Large intestine (tissue), 3 donors: ENCODE measurements around the gene MRLN. TPM values are rescaled to one million over a fixed set of nuclear protein-coding genes. Genes with fewer than 3 reads are reported as not detected.

ENCODE experiments used
- DNase-seq, 2 donors: peaks; one replicate each; pipeline versions ENCODE4 v3.0.0 to v3.0.0-alpha.2; 2013
- H3K27ac ChIP-seq: one replicate; pipeline ENCODE4 v1.5.1; 2013; ENCODE audit warnings: low read length
- H3K27me3 ChIP-seq: 2 replicates; pipeline ENCODE4 v1.6.1; 2013; ENCODE audit warnings: low read length; ENCODE audit not compliant: control insufficient read depth, insufficient read depth
- H3K36me3 ChIP-seq: 2 replicates; pipeline ENCODE4 v1.6.1; 2013; ENCODE audit warnings: low read length; ENCODE audit not compliant: control insufficient read depth, insufficient read depth
- H3K4me1 ChIP-seq: one replicate; pipeline ENCODE4 v1.6.1; 2013; ENCODE audit warnings: low read length; ENCODE audit not compliant: control insufficient read depth, insufficient read depth
- H3K4me3 ChIP-seq: one replicate; pipeline ENCODE4 v1.5.1; 2013; ENCODE audit warnings: low read length
- H3K9me3 ChIP-seq: one replicate; pipeline ENCODE4 v1.6.1; 2013; ENCODE audit warnings: mild to moderate bottlenecking, low read depth, low read length, moderate library complexity; ENCODE audit not compliant: control insufficient read depth
- WGBS: methylation state at CpG from one replicate; pipeline ENCODE4 v1.1.5; 2013; ENCODE audit warnings: low lambda C conversion rate; ENCODE audit not compliant: insufficient coverage; 5-methylcytosine and 5-hydroxymethylcytosine counted together
- polyA plus RNA-seq: library from polyadenylated mRNA; unstranded; fragments of 120-200 nt; gene quantifications from one replicate; pipeline ENCODE4 v1.2.1, GENCODE V29; 2013

The MRLN gene
- polyA plus RNA-seq, 1 donor: 0.33 TPM

DNA sequence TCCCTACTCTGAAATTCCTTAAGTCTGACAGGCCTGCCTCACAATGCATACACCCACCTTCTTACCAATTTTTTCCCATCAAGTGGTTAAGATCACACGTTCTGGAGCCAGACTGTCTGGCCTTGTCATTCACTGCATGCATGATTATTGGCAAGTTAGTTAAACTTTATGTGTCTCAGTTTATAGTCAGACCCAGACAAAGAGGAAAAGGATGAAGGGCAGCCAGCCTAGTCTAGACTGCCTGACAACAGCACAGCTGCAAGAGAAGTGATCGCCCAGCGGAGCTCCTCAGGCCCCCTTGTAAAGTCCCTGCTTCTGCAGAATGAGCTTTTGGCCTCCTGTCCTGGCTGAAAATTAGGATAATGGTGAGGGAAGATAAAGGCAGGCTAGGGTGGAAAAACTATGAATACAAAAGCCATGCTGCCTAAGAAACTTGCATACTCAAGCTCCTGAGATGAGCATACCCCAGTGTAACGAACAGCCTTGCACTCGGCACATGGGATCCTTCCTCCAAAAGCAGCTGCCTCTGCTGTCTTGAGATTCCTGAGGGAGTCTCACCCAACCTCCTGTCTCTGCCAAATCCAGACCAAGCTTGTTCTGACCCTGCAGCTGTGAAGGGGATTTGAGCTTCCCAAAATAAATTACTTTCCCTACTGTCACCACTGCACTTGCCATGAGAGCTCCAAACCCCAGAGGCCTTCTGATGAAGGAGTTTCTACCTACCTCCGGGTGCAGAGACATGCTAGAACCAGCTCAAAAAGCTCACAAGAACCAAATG, 26.7 kb upstream of the MRLN start:
- H3K4me3 ChIP-seq: no peak overlapping the region
- H3K36me3 ChIP-seq: no peaks in the 10 kb centered on the region
- no peaks in the 10 kb centered on the region for H3K4me1 ChIP-seq
- DNase-seq: no peak
- WGBS: no CpG with 5 or more reads among the region's 6 CpGs
- no peak overlapping the region for H3K27ac ChIP-seq
- peaks cover 7% of the 10 kb centered on the region for H3K9me3 ChIP-seq
- no peaks in the 10 kb centered on the region for H3K27me3 ChIP-seq

- WGBS: no CpG with 5 or more reads among the region's 6 CpGs
- no peak for DNase-seq
- Histone ChIP-seq H3K36me3 (no peaks in the 10 kb centered on the region), H3K9me3 (peaks cover 9% of the 10 kb centered on the region), H3K4me3 (no peak overlapping the region), H3K4me1 (no peaks in the 10 kb centered on the region), H3K27ac (no peak overlapping the region), H3K27me3 (no peaks in the 10 kb centered on the region)
Measured at GRCh38 chr10:59774451-59774850, 21.2 kb upstream of the MRLN start.

DNA sequence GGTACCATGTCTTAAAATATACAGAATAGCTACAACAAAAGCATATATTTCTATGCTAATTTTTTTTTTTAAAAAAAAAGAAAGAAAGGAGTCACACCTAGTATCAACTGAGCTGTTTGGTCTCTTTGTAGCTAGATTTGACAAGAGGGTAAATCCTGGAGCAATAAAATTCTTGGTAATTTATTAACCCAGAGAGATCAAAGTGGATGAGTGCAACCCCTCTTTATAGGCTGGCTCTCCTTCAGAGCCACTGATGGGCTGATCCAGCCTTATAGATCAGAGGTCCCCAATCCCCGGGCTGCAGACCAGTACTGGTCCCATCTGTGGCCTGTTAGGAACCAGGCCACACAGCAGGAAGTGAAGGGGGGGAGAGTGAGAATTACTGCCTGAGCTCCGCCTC, 19.8 kb upstream of the MRLN start:
- Histone ChIP-seq H3K27me3 (no peaks in the 10 kb centered on the region), H3K9me3 (peaks cover 9% of the 10 kb centered on the region), H3K36me3 (no peaks in the 10 kb centered on the region), H3K4me3 (no peak overlapping the region), H3K4me1 (no peaks in the 10 kb centered on the region), H3K27ac (no peak overlapping the region)
- no CpG with 5 or more reads among the region's 2 CpGs for WGBS
- DNase-seq: no peak

DNA sequence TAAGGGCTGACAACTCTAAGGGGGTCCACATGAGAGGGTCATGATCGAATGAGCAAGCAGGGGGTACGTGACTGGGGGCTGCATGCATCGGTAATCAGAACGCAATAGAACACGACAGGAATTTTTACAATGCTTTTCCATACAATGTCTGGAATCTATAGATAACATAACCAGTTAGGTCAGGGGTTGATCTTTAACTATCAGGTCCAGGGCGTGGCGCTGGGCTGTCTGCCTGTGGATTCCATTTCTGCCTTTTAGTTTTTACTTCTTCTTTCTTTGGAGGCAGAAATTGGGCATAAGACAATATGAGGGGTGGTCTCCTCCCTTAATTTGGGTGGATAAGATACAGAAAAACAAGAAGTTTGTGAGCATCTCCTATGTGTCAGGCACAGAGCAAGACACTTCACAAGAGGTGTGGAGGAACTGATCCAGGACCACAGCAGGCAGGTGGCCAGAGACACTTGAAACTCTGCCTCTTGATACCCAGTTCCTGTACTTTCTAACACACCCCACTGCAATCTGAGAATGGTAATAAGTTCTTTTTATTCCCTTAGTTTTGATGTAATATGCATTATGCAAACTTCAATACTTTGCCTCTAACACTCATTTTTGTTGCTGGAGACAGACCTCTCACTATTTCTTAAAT, 18.0 kb upstream of the MRLN start:
- no peak overlapping the region for H3K27ac ChIP-seq
- no peaks in the 10 kb centered on the region for H3K27me3 ChIP-seq
- H3K9me3 ChIP-seq: peaks cover 3% of the 10 kb centered on the region
- DNase-seq: no peak
- no peaks in the 10 kb centered on the region for H3K4me1 ChIP-seq
- no peak overlapping the region for H3K4me3 ChIP-seq
- WGBS: no CpG with 5 or more reads among the region's 7 CpGs
- no peaks in the 10 kb centered on the region for H3K36me3 ChIP-seq

- no peaks in the 10 kb centered on the region for H3K4me1 ChIP-seq
- no CpG with 5 or more reads among the region's 11 CpGs for WGBS
- H3K4me3 ChIP-seq: no peak overlapping the region
- H3K27me3 ChIP-seq: no peaks in the 10 kb centered on the region
- no peak overlapping the region for H3K27ac ChIP-seq
- no peak for DNase-seq
- H3K9me3 ChIP-seq: peaks cover 3% of the 10 kb centered on the region
- no peaks in the 10 kb centered on the region for H3K36me3 ChIP-seq
Measured at GRCh38 chr10:59770689-59771088, 17.4 kb upstream of the MRLN start.

DNA sequence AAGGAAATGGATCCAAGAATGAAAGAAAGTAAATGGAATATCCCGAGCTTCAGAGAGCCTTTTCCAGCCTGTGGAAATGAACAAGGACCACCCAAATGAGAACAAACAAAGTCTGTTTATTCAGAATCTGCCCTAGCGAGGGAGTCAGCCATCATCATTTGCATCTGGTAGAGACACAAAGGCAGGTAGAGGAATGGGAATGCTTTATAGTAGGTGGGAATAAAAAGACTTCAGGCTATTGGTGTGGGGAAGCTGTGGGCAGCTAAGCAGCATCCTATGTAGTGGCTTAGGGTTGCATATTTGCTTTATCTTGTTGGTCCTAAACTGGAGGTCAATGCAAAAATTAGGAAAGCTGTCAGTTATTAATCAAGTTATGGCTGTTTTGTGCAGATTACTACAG, 9.2 kb upstream of the MRLN start:
- H3K9me3 ChIP-seq: no peaks in the 10 kb centered on the region
- no peak overlapping the region for H3K27ac ChIP-seq
- no peaks in the 10 kb centered on the region for H3K4me1 ChIP-seq
- no peaks in the 10 kb centered on the region for H3K36me3 ChIP-seq
- no peaks in the 10 kb centered on the region for H3K27me3 ChIP-seq
- WGBS: 40% methylated on average over 1 of the region's 2 CpGs
- no peak overlapping the region for H3K4me3 ChIP-seq
- no peak for DNase-seq

DNA sequence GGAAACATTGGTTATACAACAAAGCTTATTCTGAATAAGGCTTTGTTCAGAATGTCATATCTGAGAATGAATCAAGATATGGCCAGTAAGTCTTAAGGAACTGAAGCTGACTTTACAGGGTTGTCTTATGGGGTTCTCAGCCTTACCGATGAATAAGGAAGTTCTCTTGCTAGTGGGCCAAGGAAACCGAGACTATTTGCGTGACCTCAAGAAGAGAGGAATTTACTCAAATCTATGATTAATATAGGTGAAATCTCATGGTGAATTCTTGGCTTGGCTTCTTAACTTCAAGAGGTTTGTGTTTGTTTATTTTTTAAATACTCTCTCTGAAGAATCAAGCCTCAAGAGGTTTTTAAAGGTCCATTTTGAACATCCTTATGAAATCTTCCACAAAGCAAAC, 4.7 kb upstream of the MRLN start:
- H3K27me3 ChIP-seq: no peaks in the 10 kb centered on the region
- H3K4me3 ChIP-seq: no peak overlapping the region
- 100% methylated on average over 1 of the region's 3 CpGs for WGBS
- H3K36me3 ChIP-seq: no peaks in the 10 kb centered on the region
- no peaks in the 10 kb centered on the region for H3K9me3 ChIP-seq
- no peak for DNase-seq
- no peak overlapping the region for H3K27ac ChIP-seq
- no peaks in the 10 kb centered on the region for H3K4me1 ChIP-seq

DNA sequence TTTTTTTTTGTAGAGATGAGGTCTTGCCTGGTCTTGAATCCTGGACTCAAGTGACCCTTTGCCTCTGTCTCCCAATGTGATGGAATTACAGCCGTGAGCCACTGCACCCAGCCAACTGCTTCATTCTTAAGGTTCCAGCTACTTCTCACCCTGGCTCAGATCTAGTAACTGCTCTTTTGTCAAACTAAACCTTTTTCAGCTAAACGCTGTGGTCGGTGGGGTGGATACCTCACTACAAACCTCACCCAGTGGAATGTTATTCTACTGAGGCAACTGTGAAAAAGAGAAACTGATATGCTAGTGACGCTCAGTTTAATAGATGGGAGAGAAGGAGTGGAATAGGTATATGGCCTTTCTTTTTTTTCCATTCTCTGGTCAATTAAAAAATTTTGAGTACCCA, 1.7 kb upstream of the MRLN start:
- Histone ChIP-seq H3K9me3 (no peaks in the 10 kb centered on the region), H3K4me3 (no peak overlapping the region), H3K27me3 (no peaks in the 10 kb centered on the region), H3K4me1 (no peaks in the 10 kb centered on the region), H3K36me3 (no peaks in the 10 kb centered on the region), H3K27ac (no peak overlapping the region)
- WGBS: 100% methylated on average over 1 of the region's 4 CpGs
- no peak for DNase-seq

- no peaks in the 10 kb centered on the region for H3K27me3 ChIP-seq
- WGBS: no CpG with 5 or more reads among the region's 2 CpGs
Measured at GRCh38 chr10:59752278-59752940, 846 bp downstream of the MRLN start.

GRCh38 chr10:59750155-59750945, 2.9 kb downstream of the MRLN start:
- H3K27ac ChIP-seq: no peak overlapping the region
- DNase-seq: no peak

More at GRCh38 chr10:59752278-59752940, 846 bp downstream of the MRLN start:
- no peaks in the 10 kb centered on the region for H3K9me3 ChIP-seq
- no peak overlapping the region for H3K4me3 ChIP-seq
- no peak overlapping the region for H3K27ac ChIP-seq
- no peak for DNase-seq
- no peaks in the 10 kb centered on the region for H3K36me3 ChIP-seq
- peaks cover 2% of the 10 kb centered on the region for H3K4me1 ChIP-seq

More at GRCh38 chr10:59750155-59750945, 2.9 kb downstream of the MRLN start:
- no peaks in the 10 kb centered on the region for H3K27me3 ChIP-seq
- H3K4me3 ChIP-seq: no peak overlapping the region
- no peaks in the 10 kb centered on the region for H3K36me3 ChIP-seq
- WGBS: no CpG with 5 or more reads among the region's 12 CpGs
- H3K9me3 ChIP-seq: no peaks in the 10 kb centered on the region
- H3K4me1 ChIP-seq: peaks cover 2% of the 10 kb centered on the region
